ENCODE data around the gene DCTN1. TPM values are rescaled to one million over a fixed set of nuclear protein-coding genes. Genes with fewer than 3 reads are reported as not detected.
"Not testable (repeated sequence)": the region's sequence is repeated elsewhere in the genome, so short reads cannot be mapped to it uniquely, and the experiment has no call there.

The DCTN1 gene
- total RNA-seq, 3 donors from 2014 or later, result 94.4 to 97.7 (median 97.6) TPM

DNA sequence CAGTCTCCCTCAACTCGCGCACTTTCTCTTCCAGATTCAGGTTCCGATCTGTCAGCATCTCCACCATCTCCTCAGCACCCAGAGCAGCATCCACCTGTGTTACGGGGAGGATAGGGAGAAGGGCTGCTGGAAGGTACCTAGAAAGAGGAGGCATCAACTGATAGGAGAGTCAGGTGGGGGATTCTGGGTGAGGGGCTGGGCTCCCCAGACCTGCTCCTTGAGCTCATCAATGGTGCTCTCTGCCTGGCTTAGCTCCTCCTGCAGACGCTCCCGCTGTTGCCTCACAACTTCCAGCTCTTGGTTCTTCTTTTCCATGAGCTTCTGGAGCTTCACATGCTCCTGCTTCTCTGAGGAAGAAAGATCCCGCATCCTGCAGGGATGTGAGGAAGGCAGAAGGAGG lies 10.1 kb downstream of the DCTN1 start:
- H3K27me3 Mint-ChIP-seq (ENCODE audit: low read depth), result no peaks in the 10 kb centered on the region
- ATAC-seq, result no peak

DNA sequence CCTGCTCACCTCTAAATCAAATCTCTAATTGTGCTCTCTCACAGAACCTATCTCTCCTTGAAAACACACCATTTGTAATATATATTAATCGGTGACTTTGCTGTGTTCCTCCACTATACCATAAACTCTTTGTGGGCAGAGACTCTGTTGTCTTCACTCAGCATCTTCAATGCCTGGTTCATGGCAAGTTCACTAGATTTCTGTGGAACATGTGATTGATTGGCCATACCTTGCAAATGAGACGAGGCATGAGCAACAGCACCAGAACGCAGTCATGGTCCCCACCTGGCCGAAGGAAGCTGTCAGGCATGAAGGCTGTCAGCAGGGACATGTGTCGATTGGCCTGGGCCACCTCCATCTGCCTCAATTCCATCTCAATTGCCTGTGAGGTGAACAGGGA lies 11.6 kb downstream of the DCTN1 start:
- H3K4me3 Mint-ChIP-seq, result no peak overlapping the region
- H3K4me1 Mint-ChIP-seq (ENCODE audit: low read depth), result no peaks in the 10 kb centered on the region
- ATAC-seq, result no peak
- DNase-seq, result no peak
- H3K9me3 Mint-ChIP-seq, result no peaks in the 10 kb centered on the region
- H3K36me3 Mint-ChIP-seq (ENCODE audit: insufficient read depth), result peaks cover 66% of the 10 kb centered on the region
- H3K27me3 Mint-ChIP-seq (ENCODE audit: low read depth), result no peaks in the 10 kb centered on the region

More for the DNA sequence above, 10.1 kb downstream of the DCTN1 start:
- no peaks in the 10 kb centered on the region for H3K4me1 Mint-ChIP-seq (ENCODE audit: low read depth)
- no peak overlapping the region for H3K4me3 Mint-ChIP-seq
- peaks cover 62% of the 10 kb centered on the region for H3K36me3 Mint-ChIP-seq (ENCODE audit: insufficient read depth)
- no peaks in the 10 kb centered on the region for H3K9me3 Mint-ChIP-seq
- no peak for DNase-seq

DNA sequence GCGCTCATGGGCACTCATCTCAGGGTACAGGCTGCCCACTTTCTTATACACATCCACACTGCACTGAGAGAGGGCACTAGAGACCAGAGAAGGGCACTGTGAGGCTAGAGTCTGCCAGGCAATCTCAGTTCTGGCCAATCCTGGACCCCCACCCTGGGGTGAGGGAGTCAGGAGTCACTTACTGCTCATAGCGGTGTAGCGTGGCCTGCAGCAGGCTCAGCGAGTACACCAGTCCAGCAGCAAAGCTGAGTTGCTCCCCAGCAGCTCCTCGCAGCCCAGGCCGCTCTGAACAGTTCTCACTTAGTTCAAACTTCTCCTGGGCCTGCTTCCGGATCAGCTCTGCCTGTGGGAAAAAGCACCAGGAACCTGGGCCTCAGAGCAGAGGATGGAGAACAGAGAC lies 12.3 kb downstream of the DCTN1 start:
- no peak for DNase-seq
- no peak for ATAC-seq
- Mint-ChIP-seq H3K9me3 (no peaks in the 10 kb centered on the region), H3K27me3 (ENCODE audit: low read depth) (no peaks in the 10 kb centered on the region), H3K4me3 (no peak overlapping the region), H3K36me3 (ENCODE audit: insufficient read depth) (peaks cover 66% of the 10 kb centered on the region), H3K4me1 (ENCODE audit: low read depth) (no peaks in the 10 kb centered on the region)

DNA sequence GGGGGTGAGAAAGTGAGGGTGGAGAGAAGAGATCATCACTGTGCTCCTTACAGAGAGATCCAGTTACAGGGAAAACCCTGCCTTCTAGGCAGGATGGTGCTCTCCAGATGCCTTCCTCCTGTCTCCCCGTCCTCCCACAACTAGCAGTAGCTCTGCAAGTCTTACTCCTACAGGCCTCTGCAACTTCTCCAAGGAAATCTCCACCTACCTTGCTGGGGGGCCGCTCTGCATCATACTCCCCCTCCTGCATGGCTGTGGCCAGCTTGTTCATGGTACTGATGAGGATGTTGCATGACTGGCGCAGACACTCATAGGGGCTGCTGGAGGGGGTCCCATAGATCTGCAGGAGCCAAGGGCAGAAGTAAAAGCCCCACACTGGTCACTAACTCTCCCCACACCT lies 14.1 kb downstream of the DCTN1 start:
- ATAC-seq, result no peak
- no peaks in the 10 kb centered on the region for H3K27me3 Mint-ChIP-seq (ENCODE audit: low read depth)
- H3K36me3 Mint-ChIP-seq (ENCODE audit: insufficient read depth), result peaks cover 65% of the 10 kb centered on the region
- H3K4me1 Mint-ChIP-seq (ENCODE audit: low read depth), result no peaks in the 10 kb centered on the region
- H3K4me3 Mint-ChIP-seq, result no peak overlapping the region
- no peaks in the 10 kb centered on the region for H3K9me3 Mint-ChIP-seq
- no peak for DNase-seq

DNA sequence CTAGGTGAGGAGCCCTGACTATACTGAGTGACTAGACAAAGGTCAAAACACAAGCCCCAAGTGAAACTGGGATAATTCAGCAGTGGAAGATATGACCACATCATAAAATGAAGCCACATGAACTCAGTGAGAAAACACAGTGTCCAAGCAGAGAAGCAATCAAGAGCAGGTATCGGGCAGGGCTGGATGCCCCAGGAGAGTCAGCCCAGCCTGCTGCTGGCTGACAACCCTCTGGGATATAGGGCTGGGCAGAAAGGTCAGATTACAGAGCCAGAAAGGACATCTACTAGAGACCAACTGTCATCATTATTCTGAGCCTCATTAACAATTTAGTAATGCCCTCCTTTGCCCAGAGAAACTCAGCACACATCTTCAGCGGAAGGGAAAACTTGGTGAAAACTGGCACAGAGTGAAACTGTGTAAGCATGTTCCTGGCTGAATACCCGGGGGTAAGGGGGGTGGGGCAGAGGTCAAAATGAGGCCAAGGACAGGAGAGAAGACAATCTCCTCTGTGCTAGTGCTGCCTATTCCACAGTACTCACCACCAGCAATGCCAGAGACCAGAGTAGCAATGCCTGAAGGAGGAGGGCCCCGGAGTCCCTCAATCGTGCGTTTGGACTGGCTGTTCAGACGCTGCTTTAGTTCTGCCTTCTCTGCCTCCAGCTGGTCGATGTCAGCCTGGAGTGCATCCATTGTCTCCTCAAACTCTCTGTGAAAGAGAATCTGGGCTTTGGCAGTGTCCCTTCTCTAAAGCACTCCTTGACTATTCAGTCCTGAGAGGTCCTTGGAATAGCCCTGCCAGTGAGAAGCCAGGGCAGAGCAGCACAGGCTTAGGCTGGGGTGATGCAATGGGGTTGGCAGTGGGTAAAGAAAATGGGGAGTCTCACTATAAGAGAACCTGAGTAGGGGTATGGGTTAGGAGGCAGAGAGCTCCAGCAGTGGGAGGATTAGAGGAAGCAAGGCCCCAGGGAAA lies 15.3 kb downstream of the DCTN1 start:
- peaks cover 63% of the 10 kb centered on the region for H3K36me3 Mint-ChIP-seq (ENCODE audit: insufficient read depth)
- no peaks in the 10 kb centered on the region for H3K9me3 Mint-ChIP-seq
- no peak for DNase-seq
- H3K4me3 Mint-ChIP-seq, result no peak overlapping the region
- H3K27me3 Mint-ChIP-seq (ENCODE audit: low read depth), result no peaks in the 10 kb centered on the region
- no peaks in the 10 kb centered on the region for H3K4me1 Mint-ChIP-seq (ENCODE audit: low read depth)
- no peak for ATAC-seq

DNA sequence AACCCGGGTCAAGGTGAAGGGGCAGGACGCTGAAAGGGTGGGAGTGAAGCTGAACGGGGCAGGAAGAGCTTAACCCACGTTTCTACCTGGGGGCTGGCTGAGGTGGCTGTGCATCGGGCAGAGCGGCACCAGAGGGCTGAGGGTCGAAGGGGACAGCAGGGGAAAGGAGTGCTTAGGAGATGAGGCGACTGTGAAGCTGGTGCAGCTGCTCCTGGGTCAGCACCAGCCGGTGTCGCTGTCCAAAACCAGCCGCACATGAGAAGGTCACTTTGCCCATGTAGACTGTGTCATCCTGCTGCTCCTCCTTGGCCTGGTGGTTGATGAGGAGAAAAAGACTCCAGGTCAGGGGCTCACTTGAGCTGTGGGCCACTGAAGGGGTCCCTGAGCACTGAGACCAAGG lies 18.8 kb downstream of the DCTN1 start:
- no peaks in the 10 kb centered on the region for H3K27me3 Mint-ChIP-seq (ENCODE audit: low read depth)
- no peaks in the 10 kb centered on the region for H3K4me1 Mint-ChIP-seq (ENCODE audit: low read depth)
- H3K4me3 Mint-ChIP-seq, result no peak overlapping the region
- no peaks in the 10 kb centered on the region for H3K9me3 Mint-ChIP-seq
- H3K36me3 Mint-ChIP-seq (ENCODE audit: insufficient read depth), result peaks cover 59% of the 10 kb centered on the region
- no peak for DNase-seq
- ATAC-seq, result no peak

DNA sequence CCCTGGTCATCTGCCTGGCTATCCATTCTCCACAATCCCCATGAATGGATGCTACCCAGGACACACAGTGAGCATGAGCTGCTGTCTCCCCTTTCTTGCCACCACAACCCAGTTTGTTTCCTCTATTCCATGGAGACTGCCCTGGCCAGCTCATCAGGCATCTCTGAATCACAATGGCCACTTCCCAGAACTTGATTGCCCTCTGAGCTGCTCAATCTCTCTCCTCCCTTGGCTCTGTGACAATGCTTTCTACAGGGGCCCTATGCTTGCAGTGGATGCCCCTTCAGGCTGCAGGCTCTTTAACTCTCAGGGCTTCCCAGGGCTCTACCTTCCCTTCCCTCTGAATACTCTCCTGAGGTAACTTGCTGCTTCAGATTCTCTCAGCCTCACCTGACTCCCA lies 22.5 kb downstream of the DCTN1 start:
- peaks cover 47% of the 10 kb centered on the region for H3K36me3 Mint-ChIP-seq (ENCODE audit: insufficient read depth)
- H3K9me3 Mint-ChIP-seq, result no peaks in the 10 kb centered on the region
- ATAC-seq, result no peak
- H3K4me3 Mint-ChIP-seq, result no peak overlapping the region
- no peaks in the 10 kb centered on the region for H3K4me1 Mint-ChIP-seq (ENCODE audit: low read depth)
- no peak for DNase-seq
- no peaks in the 10 kb centered on the region for H3K27me3 Mint-ChIP-seq (ENCODE audit: low read depth)

DNA sequence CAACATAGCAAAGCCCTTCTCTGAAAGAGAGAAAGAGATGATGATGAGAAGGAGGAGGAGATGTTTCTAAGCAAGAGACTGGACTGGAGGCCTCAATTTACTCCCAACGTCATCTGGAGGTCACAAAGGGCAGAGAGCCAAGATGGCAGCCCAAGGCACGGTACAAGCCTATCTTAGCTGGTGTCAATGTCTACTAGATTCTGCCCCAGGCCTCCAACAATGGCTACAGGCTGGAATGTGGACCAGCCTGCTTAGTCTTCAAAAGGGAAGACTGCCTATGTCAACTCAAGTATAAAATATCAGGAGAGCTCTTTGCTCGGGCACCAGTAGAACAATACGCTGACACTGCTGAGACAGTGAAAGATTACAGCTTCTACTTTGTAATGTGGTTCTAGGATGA lies 30.2 kb downstream of the DCTN1 start:
- H3K4me1 Mint-ChIP-seq (ENCODE audit: low read depth), result no peaks in the 10 kb centered on the region
- ATAC-seq, result no peak
- H3K27me3 Mint-ChIP-seq (ENCODE audit: low read depth), result no peaks in the 10 kb centered on the region
- DNase-seq, result no peak
- no peaks in the 10 kb centered on the region for H3K9me3 Mint-ChIP-seq
- no peak overlapping the region for H3K4me3 Mint-ChIP-seq
- H3K36me3 Mint-ChIP-seq (ENCODE audit: insufficient read depth), result no peaks in the 10 kb centered on the region

DNA sequence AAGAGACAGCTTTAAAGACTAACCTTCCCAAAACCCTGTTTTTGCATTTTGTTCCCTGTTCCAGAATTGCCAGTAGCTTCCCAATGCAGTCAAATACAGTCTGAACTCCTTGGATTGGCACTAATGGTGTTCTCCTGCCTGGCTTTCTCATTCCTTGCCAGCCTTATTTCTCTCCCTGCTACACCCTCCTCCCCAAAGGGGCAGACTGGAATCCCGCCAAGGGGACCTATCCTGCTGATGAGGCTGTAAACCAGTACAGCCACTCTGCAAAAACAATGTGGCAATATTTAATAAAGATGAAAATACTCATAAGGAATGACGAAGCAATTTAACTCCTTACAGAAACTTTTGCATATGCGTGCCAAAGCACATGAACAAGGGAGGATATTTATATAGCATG lies 32.4 kb downstream of the DCTN1 start:
- DNase-seq (no peak), ATAC-seq (no peak)
- no peaks in the 10 kb centered on the region for H3K9me3 Mint-ChIP-seq
- H3K36me3 Mint-ChIP-seq (ENCODE audit: insufficient read depth), result peaks cover 2% of the 10 kb centered on the region
- H3K4me3 Mint-ChIP-seq, result no peak overlapping the region
- no peaks in the 10 kb centered on the region for H3K27me3 Mint-ChIP-seq (ENCODE audit: low read depth)
- no peaks in the 10 kb centered on the region for H3K4me1 Mint-ChIP-seq (ENCODE audit: low read depth)

DNA sequence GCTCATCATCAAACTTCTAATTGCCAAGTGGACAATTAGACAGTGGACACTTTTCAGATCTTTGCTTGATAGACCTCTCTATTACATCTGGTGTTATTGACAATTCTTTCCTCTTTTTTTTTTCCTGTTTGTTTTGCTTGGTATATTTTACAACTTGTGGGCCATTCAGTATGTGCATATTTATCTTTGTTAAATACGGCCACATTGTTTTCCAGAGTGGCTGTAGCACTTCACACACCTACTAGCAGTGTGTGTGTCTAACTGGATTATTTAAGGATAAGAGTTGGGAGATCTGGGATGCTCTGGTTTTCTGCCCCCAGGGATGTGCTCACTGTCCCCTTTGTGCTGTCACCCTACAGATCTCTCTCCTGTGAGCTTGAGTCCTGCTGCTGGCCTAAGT lies 32.8 kb downstream of the DCTN1 start:
- Mint-ChIP-seq H3K27me3 (ENCODE audit: low read depth) (no peaks in the 10 kb centered on the region), H3K4me1 (ENCODE audit: low read depth) (no peaks in the 10 kb centered on the region), H3K36me3 (ENCODE audit: insufficient read depth) (peaks cover 2% of the 10 kb centered on the region), H3K9me3 (no peaks in the 10 kb centered on the region), H3K4me3 (no peak overlapping the region)
- DNase-seq (no peak), ATAC-seq (no peak)

DNA sequence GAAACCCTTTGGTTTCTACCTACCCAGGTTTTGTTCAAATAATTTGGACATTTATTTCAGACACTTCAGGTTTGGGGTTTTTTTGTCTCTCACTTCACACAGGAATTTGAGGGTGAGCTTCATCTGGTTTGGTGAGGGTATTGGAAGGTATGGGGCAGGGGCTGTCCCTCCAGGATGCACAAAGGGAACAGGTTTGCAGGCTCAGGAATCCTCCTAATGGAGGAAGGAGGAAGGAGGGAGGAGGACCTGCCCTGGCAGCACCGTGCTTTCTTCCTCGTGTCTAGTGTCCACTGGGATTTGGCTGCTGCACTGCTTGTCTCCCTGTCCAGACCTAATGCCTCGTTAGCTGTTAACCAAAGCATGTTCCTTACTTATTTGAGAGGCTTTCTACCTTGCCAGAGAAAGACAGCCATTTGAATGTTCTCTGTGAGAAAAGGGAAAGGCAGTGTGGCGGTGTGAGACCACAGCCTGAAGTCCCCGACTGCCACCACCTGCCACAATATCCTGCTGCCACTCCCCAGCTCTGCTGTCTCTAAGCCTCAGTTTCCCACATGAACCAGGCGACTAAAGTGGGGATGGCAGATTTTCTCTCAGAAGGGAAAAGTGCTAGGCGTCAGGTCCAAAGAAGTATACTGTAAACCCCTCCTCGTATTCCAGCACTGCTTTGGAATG lies 34.7 kb downstream of the DCTN1 start:
- peaks cover 2% of the 10 kb centered on the region for H3K36me3 Mint-ChIP-seq (ENCODE audit: insufficient read depth)
- no peak overlapping the region for H3K4me3 Mint-ChIP-seq
- no peak for ATAC-seq
- H3K27me3 Mint-ChIP-seq (ENCODE audit: low read depth), result no peaks in the 10 kb centered on the region
- H3K9me3 Mint-ChIP-seq, result no peaks in the 10 kb centered on the region
- H3K4me1 Mint-ChIP-seq (ENCODE audit: low read depth), result no peaks in the 10 kb centered on the region
- no peak for DNase-seq

DNA sequence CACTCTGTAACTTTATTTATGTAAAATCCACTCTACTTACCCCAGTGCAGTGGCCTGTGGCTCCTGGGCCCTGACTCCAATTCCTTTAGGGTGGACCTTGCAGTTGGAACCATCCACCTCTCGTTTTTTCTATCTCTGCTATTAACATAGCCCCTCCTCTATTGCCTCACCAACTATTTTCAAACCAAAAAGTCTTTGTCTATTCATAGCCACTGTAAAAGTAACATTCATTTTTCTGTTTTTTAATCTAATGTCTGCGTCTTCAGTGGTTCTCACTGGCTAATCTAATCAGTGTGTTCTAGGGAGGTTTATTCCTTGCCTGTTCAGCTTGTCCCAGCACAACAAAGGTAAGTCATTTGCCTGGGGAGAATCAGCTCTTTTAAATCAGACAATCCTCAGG lies 36.8 kb downstream of the DCTN1 start, which contains the start of gene SLC4A5:
Gene SLC4A5 (minus strand): TSS at position 101 of the 400 bp plus-strand sequence. CDS start 28,393 bp downstream, outside the sequence.
- DNase-seq, result no peak
- Mint-ChIP-seq H3K4me3 (no peak within 1 kb of the TSS), H3K36me3 (ENCODE audit: insufficient read depth) (peaks cover 4% of the 10 kb centered on the region), H3K27me3 (ENCODE audit: low read depth) (no peaks in the 10 kb centered on the region), H3K9me3 (no peaks in the 10 kb centered on the region), H3K4me1 (ENCODE audit: low read depth) (no peaks in the 10 kb centered on the region)
- no peak for ATAC-seq

DNA sequence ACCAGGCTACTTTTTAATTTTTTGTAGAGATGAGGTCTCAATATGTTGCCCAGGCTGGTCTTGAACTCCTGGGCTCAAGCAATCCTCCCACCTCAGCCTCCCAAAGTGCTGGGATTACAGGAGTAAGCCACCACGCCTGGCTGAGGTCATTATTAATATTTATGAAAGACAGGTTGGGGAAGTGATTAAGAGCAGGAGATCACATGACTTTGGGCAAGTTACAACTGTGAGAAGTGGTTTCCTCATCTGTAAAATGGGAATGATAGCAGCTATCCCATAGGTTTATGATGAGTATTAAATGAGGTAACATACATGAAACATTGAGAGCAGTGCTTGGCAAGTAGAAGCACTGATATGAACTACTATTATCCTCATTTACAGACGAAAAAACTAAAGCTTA lies 43.9 kb downstream of the DCTN1 start:
- not testable (repeated sequence) for H3K4me1 Mint-ChIP-seq (ENCODE audit: low read depth); DNase-seq; ATAC-seq; H3K36me3 Mint-ChIP-seq (ENCODE audit: insufficient read depth); H3K27me3 Mint-ChIP-seq (ENCODE audit: low read depth); H3K9me3 Mint-ChIP-seq; H3K4me3 Mint-ChIP-seq

DNA sequence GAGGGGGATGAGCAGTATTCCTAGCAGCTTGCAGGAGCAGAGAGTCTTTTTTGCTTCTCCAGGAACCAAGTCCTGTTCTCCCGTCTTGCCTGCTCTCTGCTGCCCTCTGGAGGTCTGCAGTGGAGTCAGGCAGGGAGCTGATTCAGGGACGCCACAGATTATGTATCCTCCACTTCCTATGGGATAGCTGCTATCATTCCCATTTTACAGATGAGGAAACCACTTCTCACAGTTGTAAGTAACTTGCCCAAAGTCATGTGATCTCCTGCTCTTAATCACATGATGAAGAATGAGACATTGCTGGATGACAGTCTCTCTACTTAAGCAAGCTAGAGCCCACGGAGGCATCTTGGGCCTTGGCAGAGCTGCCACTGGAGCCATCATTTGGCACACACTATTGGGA lies 45.2 kb downstream of the DCTN1 start:
- H3K27me3 Mint-ChIP-seq (ENCODE audit: low read depth), result no peaks in the 10 kb centered on the region
- ATAC-seq (peak; percentile 74 to 82), DNase-seq (peak; percentile 72)
- no peak overlapping the region for H3K4me3 Mint-ChIP-seq
- peaks cover 9% of the 10 kb centered on the region for H3K36me3 Mint-ChIP-seq (ENCODE audit: insufficient read depth)
- H3K4me1 Mint-ChIP-seq (ENCODE audit: low read depth), result peaks cover 5% of the 10 kb centered on the region
- no peaks in the 10 kb centered on the region for H3K9me3 Mint-ChIP-seq
